Measurements from ENCODE around the gene CACNA1D.

Gene CACNA1D

GRCh38 chr3:53711387-53711786, 217.0 kb downstream of the CACNA1D start:
- no peak overlapping the region for H3K9ac ChIP-seq (ENCODE audit: low read length)
- H3K36me3 ChIP-seq (ENCODE audit: low read length), result no peaks in the 10 kb centered on the region
- H2AFZ ChIP-seq (ENCODE audit: low read depth, low read length, severe bottlenecking), result no peak overlapping the region
- H3F3A ChIP-seq (ENCODE audit: insufficient read depth), result no peaks in the 10 kb centered on the region
- no peak for TF ChIP-seq EZH2phosphoT487 (conservative IDR thresholded peaks at IDR 0.05; ENCODE audit: low read length)
- no peak for TF ChIP-seq CTCF (IDR thresholded peaks at IDR 0.05; ENCODE audit: insufficient read depth, low read length, poor library complexity, severe bottlenecking)
- H3K9me2 ChIP-seq (replicated peaks; ENCODE audit: insufficient read depth, low read length), result no peaks in the 10 kb centered on the region
- no peaks in the 10 kb centered on the region for H3K79me2 ChIP-seq (ENCODE audit: insufficient read depth, low read length)
- no peak overlapping the region for H3K4me2 ChIP-seq (ENCODE audit: low read depth, low read length, poor library complexity, severe bottlenecking)
- H3K9me3 ChIP-seq (ENCODE audit: insufficient read depth, low read length), result no peaks in the 10 kb centered on the region
- H3K27ac ChIP-seq (ENCODE audit: low read depth, low read length), result no peak overlapping the region
- H4K20me1 ChIP-seq (ENCODE audit: low read depth, low read length), result no peaks in the 10 kb centered on the region
- H3K4me3 ChIP-seq (ENCODE audit: insufficient read depth, low read length, poor library complexity, severe bottlenecking), result no peak overlapping the region
- H3K27me3 ChIP-seq (ENCODE audit: low read length), result no peaks in the 10 kb centered on the region

GRCh38 chr3:53712817-53713388, 218.5 kb downstream of the CACNA1D start:
- H3K27ac ChIP-seq (ENCODE audit: low read depth, low read length), result no peak overlapping the region
- H3K27me3 ChIP-seq (ENCODE audit: low read length), result no peaks in the 10 kb centered on the region
- TF ChIP-seq CTCF (IDR thresholded peaks at IDR 0.05; ENCODE audit: insufficient read depth, low read length, poor library complexity, severe bottlenecking) (no peak), EZH2phosphoT487 (conservative IDR thresholded peaks at IDR 0.05; ENCODE audit: low read length) (no peak)
- no peaks in the 10 kb centered on the region for H3K9me2 ChIP-seq (replicated peaks; ENCODE audit: insufficient read depth, low read length)
- no peaks in the 10 kb centered on the region for H4K20me1 ChIP-seq (ENCODE audit: low read depth, low read length)
- H2AFZ ChIP-seq (ENCODE audit: low read depth, low read length, severe bottlenecking), result no peak overlapping the region
- no peak overlapping the region for H3K4me3 ChIP-seq (ENCODE audit: insufficient read depth, low read length, poor library complexity, severe bottlenecking)
- H3K9ac ChIP-seq (ENCODE audit: low read length), result no peak overlapping the region
- no peaks in the 10 kb centered on the region for H3K9me3 ChIP-seq (ENCODE audit: insufficient read depth, low read length)
- H3K79me2 ChIP-seq (ENCODE audit: insufficient read depth, low read length), result no peaks in the 10 kb centered on the region
- H3K36me3 ChIP-seq (ENCODE audit: low read length), result no peaks in the 10 kb centered on the region
- H3K4me2 ChIP-seq (ENCODE audit: low read depth, low read length, poor library complexity, severe bottlenecking), result no peak overlapping the region
- no peaks in the 10 kb centered on the region for H3F3A ChIP-seq (ENCODE audit: insufficient read depth)

GRCh38 chr3:53713626-53714025, 219.2 kb downstream of the CACNA1D start:
- H3K9ac ChIP-seq (ENCODE audit: low read length), result no peak overlapping the region
- H3K4me3 ChIP-seq (ENCODE audit: insufficient read depth, low read length, poor library complexity, severe bottlenecking), result no peak overlapping the region
- no peak overlapping the region for H2AFZ ChIP-seq (ENCODE audit: low read depth, low read length, severe bottlenecking)
- H3F3A ChIP-seq (ENCODE audit: insufficient read depth), result no peaks in the 10 kb centered on the region
- H3K4me2 ChIP-seq (ENCODE audit: low read depth, low read length, poor library complexity, severe bottlenecking), result no peak overlapping the region
- no peaks in the 10 kb centered on the region for H3K79me2 ChIP-seq (ENCODE audit: insufficient read depth, low read length)
- no peaks in the 10 kb centered on the region for H3K9me2 ChIP-seq (replicated peaks; ENCODE audit: insufficient read depth, low read length)
- no peaks in the 10 kb centered on the region for H3K27me3 ChIP-seq (ENCODE audit: low read length)
- no peaks in the 10 kb centered on the region for H4K20me1 ChIP-seq (ENCODE audit: low read depth, low read length)
- H3K36me3 ChIP-seq (ENCODE audit: low read length), result no peaks in the 10 kb centered on the region
- TF ChIP-seq EZH2phosphoT487 (conservative IDR thresholded peaks at IDR 0.05; ENCODE audit: low read length), result no peak
- TF ChIP-seq CTCF (IDR thresholded peaks at IDR 0.05; ENCODE audit: insufficient read depth, low read length, poor library complexity, severe bottlenecking), result no peak
- no peaks in the 10 kb centered on the region for H3K9me3 ChIP-seq (ENCODE audit: insufficient read depth, low read length)
- H3K27ac ChIP-seq (ENCODE audit: low read depth, low read length), result no peak overlapping the region

Data from SU-DHL-6 (cell line).